Measurements from ENCODE around the gene KIR2DL1.
"Not testable (repeated sequence)": the region's sequence is repeated elsewhere in the genome, so short reads cannot be mapped to it uniquely, and the experiment has no call there.

DNA sequence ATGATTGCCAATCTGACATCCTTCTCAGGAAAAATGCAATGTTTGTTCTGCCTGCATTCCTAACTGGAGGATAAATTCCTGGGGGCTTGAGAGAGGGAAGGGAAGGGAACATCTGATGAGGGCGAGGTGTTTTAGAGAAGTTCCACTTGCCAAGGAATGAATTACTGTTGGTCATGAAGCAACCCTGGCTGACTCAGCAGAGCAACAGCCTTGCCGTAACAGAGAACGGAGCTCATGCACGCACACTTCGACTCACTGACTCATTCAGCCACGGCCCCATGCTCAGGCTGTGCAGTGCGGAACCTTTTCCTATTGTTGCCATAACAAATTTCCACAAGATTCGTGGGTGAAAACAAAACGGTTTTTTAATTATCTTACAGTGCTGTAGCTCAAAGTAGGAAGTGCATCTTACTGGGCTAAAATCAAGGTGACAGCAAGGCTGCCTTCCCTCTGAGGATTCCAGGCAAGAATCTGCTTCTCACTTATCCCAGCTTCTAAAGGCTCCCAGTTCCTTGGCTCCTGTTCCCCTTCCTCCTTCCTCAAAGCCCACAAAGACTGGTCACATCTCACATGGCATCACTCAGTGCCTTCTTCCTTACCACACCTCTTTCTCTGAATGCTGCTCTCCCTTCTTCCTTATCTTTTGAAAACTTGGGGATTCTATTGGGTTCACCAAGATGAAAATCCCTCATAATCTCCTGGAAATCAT is 21.8 kb upstream of the KIR2DL1 start:
- TF ChIP-seq, protein P1, sequence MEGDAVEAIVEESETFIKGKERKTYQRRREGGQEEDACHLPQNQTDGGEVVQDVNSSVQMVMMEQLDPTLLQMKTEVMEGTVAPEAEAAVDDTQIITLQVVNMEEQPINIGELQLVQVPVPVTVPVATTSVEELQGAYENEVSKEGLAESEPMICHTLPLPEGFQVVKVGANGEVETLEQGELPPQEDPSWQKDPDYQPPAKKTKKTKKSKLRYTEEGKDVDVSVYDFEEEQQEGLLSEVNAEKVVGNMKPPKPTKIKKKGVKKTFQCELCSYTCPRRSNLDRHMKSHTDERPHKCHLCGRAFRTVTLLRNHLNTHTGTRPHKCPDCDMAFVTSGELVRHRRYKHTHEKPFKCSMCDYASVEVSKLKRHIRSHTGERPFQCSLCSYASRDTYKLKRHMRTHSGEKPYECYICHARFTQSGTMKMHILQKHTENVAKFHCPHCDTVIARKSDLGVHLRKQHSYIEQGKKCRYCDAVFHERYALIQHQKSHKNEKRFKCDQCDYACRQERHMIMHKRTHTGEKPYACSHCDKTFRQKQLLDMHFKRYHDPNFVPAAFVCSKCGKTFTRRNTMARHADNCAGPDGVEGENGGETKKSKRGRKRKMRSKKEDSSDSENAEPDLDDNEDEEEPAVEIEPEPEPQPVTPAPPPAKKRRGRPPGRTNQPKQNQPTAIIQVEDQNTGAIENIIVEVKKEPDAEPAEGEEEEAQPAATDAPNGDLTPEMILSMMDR (IDR thresholded peaks at IDR 0.05): not testable (repeated sequence)
- TF ChIP-seq POLR2AphosphoS5, POLR2A, EP300 (IDR thresholded peaks at IDR 0.05): not testable (repeated sequence)
